Activated CD4-positive, alpha-beta T cell treated with anti-CD3 and anti-CD28 coated beads, Interleukin-2, amount 50 U/mL, for 16 hours (primary cell): Measurements from ENCODE around the gene MYO18A.

Experiments
- DNase-seq: peaks from one replicate; pipeline ENCODE4 v3.0.0-alpha.2; 2020

The MYO18A gene

GRCh38 chr17:29145289-29146073 is 34.7 kb downstream of the MYO18A start:
- peak; percentile 82 for DNase-seq

GRCh38 chr17:29143894-29144293 is 36.3 kb downstream of the MYO18A start:
- peak; percentile 43 for DNase-seq

- no peak for DNase-seq
Measured at GRCh38 chr17:29141514-29141876, 38.7 kb downstream of the MYO18A start.

GRCh38 chr17:29140631-29141513 is 39.3 kb downstream of the MYO18A start:
- DNase-seq = peak; percentile 58

GRCh38 chr17:29140051-29140621 is 40.1 kb downstream of the MYO18A start:
- peak; percentile 94 for DNase-seq

DNA sequence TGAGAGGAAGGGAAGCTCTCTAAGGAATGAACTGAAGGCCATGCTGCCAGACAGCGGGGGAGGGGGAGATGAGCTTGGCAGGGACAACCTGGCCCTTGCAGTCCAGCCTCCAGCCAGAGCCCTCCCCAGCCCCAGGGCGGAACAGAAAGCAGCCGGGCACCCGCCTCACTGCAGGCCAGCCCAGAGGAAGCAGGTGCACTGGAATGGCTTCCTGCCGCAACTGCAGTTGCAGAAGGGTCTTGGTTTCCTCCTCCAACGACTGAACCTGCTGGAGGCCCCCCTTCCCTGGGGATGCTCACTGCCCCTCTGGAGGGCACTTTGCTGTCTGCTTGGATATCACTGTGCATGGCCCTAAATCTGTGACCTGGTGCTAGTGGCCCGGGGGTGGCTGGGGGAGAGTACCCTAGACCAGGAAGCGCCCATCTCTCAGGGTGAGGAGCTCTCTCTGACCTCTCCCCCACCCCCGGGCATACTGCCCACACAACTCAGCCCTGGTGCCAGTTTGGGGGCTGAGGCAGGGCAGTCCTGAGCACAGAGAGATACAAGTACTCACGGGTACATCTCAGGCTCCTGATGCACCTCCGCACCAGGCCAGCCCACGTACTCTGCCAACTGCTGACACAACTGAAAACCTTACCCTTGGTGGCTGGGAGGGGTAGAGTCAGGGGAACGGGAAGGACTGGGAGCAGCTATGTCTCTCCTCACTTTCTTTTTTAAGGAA is 41.1 kb downstream of the MYO18A start:
- DNase-seq = peak; percentile 65

GRCh38 chr17:29138184-29138955 is 41.8 kb downstream of the MYO18A start:
- peak; percentile 93 for DNase-seq

DNA sequence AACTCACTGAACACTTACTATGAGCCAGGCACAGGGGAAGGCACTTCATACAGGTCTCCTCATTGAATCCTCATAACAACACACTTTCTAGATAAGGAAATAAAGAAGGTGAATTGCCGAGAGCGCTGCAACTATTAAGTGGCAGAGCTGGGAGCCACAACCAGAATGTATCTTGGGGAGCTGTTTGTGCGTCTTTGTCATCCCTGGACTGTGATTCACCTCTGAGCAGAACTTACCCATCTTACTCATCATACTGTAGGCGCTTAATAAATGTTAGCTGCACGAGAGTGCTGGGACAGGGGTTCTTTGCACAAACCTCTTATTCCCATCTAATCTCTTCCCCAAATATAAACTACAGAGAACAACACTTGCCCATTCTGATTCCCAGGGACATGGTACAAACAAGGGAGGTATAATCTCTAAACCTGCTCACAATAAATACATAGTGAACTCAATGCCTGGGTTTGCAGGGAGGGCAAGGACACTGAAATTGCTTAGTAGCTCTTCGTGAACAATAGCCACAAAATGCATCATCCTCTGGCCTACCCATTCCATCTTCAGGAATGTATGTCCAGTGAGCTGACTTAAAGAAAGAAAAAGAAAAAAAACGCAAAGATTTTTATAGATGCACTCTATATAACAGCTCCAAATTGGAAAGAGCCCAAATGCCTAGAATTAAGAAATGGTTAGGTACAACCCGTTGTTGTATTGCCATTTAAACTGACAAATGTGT is 43.0 kb downstream of the MYO18A start:
- DNase-seq = peak; percentile 85

- no peak for DNase-seq
Measured at GRCh38 chr17:29135464-29135863, 44.7 kb downstream of the MYO18A start.

- no peak for DNase-seq
Measured at GRCh38 chr17:29133121-29133713, 47.0 kb downstream of the MYO18A start.

GRCh38 chr17:29131814-29132682 is 48.1 kb downstream of the MYO18A start:
- no peak for DNase-seq

DNA sequence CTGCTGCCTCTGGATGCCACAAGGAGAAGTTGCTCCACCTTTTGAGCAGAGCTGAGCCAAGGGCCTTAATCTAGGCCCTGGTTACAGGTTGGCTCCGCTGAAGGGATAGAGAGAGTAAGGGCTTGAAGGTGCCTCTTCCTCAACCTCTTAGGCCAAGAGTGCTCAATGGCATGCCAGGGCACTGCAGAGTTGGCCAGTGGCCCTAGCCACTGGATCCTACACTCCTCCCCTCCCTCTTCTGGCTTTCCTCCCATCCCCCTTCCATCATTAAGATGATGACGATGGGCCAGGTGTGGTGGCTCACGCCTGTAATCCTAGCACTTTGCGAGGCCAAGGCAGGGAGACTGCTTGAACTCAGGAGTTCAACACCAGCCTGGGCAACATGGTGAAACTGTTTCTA is 50.5 kb downstream of the MYO18A start:
- DNase-seq = no peak

DNA sequence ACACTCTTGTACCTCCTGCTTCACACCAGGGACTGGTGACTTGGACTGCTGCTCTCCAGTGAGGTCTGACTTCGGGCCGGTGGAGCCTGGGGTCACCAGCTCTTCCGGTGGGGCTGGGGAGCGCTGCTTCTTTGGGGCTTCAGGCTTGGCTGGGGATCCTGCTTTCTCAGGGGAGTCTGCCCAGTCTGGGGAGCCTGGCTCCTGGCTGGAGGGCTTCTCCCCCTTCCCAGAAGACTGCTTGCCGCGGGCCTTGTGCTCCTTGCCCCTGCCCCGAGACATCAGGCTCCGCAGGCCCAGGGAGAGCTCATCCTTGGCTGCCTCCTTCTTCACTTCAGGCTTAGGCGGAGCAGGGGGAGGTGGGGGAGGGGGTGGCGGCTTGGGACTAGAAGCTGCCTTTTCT is 52.4 kb downstream of the MYO18A start:
- no peak for DNase-seq

GRCh38 chr17:29126268-29126930 is 53.8 kb downstream of the MYO18A start:
- DNase-seq = no peak

GRCh38 chr17:29125651-29126050 is 54.5 kb downstream of the MYO18A start:
- DNase-seq = no peak

- DNase-seq = no peak
Measured at GRCh38 chr17:29124925-29125273, 55.3 kb downstream of the MYO18A start.

DNA sequence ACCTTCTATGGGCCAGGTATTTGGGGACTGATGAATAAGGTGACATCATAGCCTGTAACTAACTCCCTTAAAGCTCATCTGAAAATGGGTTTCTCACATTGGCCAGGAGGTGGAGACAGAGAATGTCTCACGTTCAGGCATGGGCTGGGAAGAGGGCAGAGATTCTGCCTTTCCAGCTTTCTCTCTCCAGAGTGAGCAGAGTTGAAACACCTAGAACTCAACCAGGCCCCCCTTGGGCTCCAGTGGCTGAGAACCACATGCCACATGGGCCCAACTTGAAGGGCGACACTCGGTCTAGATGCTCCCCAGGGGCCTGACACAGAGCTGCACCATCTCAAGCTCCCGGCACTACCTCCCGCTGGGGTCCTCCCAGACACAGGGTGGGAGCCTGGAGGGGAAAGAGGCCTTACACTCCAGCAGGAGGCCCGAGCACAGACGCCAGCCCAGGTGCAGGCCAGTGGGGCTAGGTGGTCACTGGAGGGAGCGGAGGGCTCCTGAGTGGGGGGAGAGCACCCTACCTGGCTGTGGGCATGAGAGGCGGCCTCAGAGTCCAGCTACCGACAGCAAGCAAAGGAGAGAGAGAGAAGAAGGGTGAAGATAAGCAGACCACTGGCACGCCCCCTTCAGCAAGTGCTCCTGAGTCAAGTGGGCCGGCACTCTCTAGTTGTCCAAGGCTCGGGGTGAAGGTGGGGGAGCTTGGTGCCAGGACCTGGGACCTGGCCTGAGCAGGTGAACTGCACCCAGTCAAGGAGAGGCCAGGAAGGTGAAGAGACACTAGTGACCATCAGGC is 55.9 kb downstream of the MYO18A start:
- peak; percentile 67 for DNase-seq

GRCh38 chr17:29123111-29123510 is 57.1 kb downstream of the MYO18A start:
- no peak for DNase-seq

- no peak for DNase-seq
Measured at GRCh38 chr17:29121442-29121841, 58.8 kb downstream of the MYO18A start.
